ENCODE data around the gene SETD5. TPM values are rescaled to one million over a fixed set of nuclear protein-coding genes. Genes with fewer than 3 reads are reported as not detected.

SETD5 gene
- total RNA-seq, 1 donor from 2014 or later = 161 TPM

DNA sequence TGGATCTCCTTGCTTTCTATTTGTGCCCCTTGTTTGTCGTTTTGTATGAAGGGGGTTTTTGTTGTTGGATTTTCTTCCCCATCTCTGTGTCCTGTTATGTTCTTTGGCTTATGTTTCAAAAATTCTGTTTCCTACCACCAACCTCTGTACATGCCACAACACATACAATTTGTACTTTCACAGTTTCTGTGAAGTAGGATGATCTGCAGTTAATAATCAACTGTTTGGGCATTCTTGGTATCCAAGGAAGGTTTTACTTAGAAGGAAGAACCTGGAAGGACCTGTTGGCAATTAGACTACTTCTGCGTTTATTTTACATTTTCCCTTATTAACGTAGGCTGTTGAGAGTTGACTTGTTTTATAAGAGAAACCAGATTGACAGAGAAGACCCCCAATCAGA lies 8.3 kb downstream of the SETD5 start:
- Mint-ChIP-seq H3K36me3 (ENCODE audit: unreplicated experiment) (peaks cover 6% of the 10 kb centered on the region), H3K27ac (ENCODE audit: unreplicated experiment) (peak overlapping the region; percentile 4), H3K4me1 (ENCODE audit: unreplicated experiment) (peaks cover 85% of the 10 kb centered on the region), H3K27me3 (ENCODE audit: unreplicated experiment) (no peaks in the 10 kb centered on the region), H3K9me3 (ENCODE audit: unreplicated experiment) (no peaks in the 10 kb centered on the region), H3K4me3 (ENCODE audit: unreplicated experiment) (no peak overlapping the region)
- DNase-seq (ENCODE audit: extremely low spot score, unreplicated experiment) = no peak
- TF ChIP-seq, protein P1, sequence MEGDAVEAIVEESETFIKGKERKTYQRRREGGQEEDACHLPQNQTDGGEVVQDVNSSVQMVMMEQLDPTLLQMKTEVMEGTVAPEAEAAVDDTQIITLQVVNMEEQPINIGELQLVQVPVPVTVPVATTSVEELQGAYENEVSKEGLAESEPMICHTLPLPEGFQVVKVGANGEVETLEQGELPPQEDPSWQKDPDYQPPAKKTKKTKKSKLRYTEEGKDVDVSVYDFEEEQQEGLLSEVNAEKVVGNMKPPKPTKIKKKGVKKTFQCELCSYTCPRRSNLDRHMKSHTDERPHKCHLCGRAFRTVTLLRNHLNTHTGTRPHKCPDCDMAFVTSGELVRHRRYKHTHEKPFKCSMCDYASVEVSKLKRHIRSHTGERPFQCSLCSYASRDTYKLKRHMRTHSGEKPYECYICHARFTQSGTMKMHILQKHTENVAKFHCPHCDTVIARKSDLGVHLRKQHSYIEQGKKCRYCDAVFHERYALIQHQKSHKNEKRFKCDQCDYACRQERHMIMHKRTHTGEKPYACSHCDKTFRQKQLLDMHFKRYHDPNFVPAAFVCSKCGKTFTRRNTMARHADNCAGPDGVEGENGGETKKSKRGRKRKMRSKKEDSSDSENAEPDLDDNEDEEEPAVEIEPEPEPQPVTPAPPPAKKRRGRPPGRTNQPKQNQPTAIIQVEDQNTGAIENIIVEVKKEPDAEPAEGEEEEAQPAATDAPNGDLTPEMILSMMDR (IDR thresholded peaks at IDR 0.05) = no peak

DNA sequence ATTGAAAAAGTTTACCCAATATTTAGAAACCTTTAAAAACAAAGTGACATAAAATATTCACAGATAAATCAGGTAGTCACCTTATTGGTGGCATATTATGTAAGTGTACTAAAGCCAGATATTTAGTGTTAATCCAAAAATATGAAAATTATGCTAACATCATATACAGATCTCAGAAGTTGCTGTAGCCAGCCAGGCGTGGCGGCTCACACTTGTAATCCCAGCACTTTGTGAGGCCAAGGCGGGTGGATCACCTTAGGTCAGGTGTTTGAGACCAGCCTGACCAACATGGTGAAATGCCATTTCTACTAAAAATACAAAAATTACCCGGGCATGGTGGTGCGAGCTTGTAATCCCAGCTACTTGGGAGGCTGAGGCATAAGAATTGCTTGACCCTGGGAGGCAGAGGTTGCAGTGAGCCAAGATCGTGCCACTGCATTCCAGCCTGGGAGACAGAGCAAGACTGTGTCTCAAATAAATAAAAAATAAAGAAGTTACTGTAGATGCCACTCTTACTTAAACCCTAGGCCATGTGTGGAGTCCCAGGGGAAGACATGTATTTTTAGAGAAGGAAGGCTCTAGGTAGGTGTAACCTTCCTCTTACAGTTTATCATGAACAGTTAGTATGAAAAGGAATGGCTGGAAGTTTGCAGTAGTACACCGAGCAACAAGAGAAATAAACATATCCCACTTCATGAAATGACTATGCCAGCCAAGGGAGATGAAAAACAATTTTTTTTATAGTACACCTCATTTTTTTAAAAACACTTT lies 9.6 kb downstream of the SETD5 start:
- Mint-ChIP-seq H3K4me3 (ENCODE audit: unreplicated experiment) (no peak overlapping the region), H3K27me3 (ENCODE audit: unreplicated experiment) (no peaks in the 10 kb centered on the region), H3K4me1 (ENCODE audit: unreplicated experiment) (peaks cover 74% of the 10 kb centered on the region), H3K9me3 (ENCODE audit: unreplicated experiment) (no peaks in the 10 kb centered on the region), H3K27ac (ENCODE audit: unreplicated experiment) (peak overlapping the region; percentile 41), H3K36me3 (ENCODE audit: unreplicated experiment) (peaks cover 6% of the 10 kb centered on the region)
- DNase-seq (ENCODE audit: extremely low spot score, unreplicated experiment) = no peak
- TF ChIP-seq, protein P1 (IDR thresholded peaks at IDR 0.05) = no peak

DNA sequence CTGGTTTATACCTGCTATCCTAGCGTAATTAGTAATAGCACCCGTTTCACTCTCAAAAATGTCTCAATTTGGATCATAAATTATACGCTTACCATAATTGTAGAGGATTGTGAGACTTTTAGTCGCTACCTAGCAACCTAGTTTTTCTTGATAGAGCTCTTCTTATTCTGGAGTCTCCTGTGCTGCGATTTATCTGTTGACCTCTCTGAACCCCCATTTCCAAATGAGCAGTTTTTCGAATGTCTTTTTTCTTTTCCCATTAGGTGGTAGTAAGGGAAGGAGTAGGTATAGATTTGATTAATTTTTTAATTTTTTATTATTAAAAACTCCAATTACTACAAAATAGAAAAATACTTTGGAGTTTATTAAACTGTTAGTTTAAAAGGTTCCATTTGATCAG lies 10.6 kb downstream of the SETD5 start:
- Mint-ChIP-seq H3K4me3 (ENCODE audit: unreplicated experiment) (no peak overlapping the region), H3K4me1 (ENCODE audit: unreplicated experiment) (peaks cover 70% of the 10 kb centered on the region), H3K36me3 (ENCODE audit: unreplicated experiment) (peaks cover 6% of the 10 kb centered on the region), H3K9me3 (ENCODE audit: unreplicated experiment) (no peaks in the 10 kb centered on the region), H3K27ac (ENCODE audit: unreplicated experiment) (no peak overlapping the region), H3K27me3 (ENCODE audit: unreplicated experiment) (no peaks in the 10 kb centered on the region)
- TF ChIP-seq, protein P1 (IDR thresholded peaks at IDR 0.05) = no peak
- no peak for DNase-seq (ENCODE audit: extremely low spot score, unreplicated experiment)

DNA sequence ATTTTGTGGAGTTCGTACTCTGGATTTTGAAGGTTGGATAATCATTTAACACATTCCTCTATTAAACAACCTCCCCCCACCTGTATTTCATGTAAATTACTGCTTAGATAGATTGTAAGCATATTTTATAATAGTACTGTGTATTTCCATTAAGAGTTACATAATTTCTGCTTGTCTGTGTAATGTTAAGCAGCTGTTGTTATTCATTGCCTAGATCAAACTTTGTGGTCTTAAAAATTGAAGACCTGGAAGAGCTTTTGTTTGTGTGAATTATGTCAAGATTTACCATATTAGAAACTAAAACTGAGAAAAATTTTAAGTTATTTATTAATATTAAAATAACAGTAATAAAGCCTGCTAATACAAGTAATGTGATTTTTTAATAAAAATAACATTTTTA lies 11.1 kb downstream of the SETD5 start:
- TF ChIP-seq, protein P1 (IDR thresholded peaks at IDR 0.05) = no peak
- Mint-ChIP-seq H3K27me3 (ENCODE audit: unreplicated experiment) (no peaks in the 10 kb centered on the region), H3K9me3 (ENCODE audit: unreplicated experiment) (no peaks in the 10 kb centered on the region), H3K4me3 (ENCODE audit: unreplicated experiment) (no peak overlapping the region), H3K4me1 (ENCODE audit: unreplicated experiment) (peaks cover 69% of the 10 kb centered on the region), H3K27ac (ENCODE audit: unreplicated experiment) (peak overlapping the region; percentile 52), H3K36me3 (ENCODE audit: unreplicated experiment) (peaks cover 7% of the 10 kb centered on the region)
- DNase-seq (ENCODE audit: extremely low spot score, unreplicated experiment) = no peak

DNA sequence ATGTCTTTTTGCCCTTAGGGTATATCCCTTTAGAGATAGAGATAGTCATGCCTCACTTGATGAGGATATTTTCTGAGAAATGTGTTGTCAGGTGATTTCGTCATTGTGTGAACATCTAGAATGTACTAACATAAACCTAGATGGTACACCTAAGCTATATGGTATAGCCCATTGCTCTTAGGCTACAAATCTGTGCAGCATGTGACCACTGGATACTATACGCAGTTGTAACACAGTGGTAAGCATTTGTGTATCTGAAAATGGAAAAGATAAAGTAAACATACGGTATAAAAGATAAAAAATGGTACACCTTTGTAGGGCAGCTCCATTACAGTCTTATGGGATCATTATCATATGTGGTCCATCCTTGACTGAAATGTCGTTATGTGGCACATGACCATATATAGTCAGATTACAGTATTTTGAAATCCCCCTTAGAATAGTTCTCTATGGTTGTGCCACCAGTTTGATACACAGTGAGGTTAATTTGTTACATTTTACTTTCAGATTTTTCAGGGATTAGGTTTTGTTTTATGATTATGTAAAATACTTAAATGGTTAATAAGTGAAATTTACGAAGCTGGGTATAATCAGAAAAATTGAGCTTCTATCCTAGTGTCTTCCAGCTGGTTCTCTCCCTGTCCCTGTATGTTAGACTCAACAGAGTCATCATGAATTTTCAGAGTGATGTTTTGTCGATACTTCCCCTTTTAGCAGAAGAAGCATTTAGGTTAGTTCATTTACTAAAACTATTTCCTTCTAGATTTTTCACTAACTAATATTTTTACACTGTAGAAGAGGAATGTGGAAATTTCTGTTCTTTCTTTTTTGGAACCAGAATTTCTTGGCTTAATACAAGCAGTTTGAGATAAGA lies 12.8 kb downstream of the SETD5 start:
- Mint-ChIP-seq H3K36me3 (ENCODE audit: unreplicated experiment) (peaks cover 10% of the 10 kb centered on the region), H3K9me3 (ENCODE audit: unreplicated experiment) (no peaks in the 10 kb centered on the region), H3K4me1 (ENCODE audit: unreplicated experiment) (peaks cover 62% of the 10 kb centered on the region), H3K27me3 (ENCODE audit: unreplicated experiment) (no peaks in the 10 kb centered on the region), H3K27ac (ENCODE audit: unreplicated experiment) (no peak overlapping the region), H3K4me3 (ENCODE audit: unreplicated experiment) (no peak overlapping the region)
- TF ChIP-seq, protein P1 (IDR thresholded peaks at IDR 0.05) = no peak
- DNase-seq (ENCODE audit: extremely low spot score, unreplicated experiment) = no peak
